ENCODE data around the gene FCRL2.

The FCRL2 gene

DNA sequence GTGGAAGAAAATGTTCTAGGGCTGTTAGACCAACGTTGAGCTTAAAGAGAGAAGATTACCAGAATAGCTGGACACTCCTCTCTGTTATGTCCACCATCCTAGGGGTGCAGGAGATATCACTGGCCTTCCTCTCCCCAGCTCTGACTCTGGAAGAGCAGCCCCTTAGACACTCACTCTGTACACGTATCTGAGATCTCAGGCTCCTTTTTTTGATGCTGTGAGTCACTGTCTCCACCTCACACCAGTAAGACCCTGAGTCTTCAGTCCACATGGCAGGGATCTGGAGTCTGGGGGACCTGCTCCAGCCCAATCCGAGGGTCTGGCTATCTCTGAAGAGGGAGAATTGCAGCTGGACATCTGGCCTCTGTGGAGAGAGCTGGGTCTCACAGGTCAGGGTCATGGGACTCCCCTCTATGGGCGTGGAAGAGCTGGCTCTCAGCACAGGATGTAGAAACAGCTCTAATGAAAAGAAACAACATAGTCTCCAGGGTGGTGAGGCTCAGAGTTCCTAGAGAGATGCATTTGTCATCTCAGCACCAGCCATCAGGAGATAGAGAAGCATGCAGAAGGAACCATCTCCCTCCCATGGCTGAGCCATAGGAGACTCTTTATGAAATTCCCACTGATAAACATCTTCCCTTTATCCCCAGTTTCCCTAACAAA, 79.8 kb downstream of the FCRL2 start:
- no peak for DNase-seq (ENCODE audit: extremely low read depth, low read depth)
- no peak for TF ChIP-seq CTCF (IDR thresholded peaks at IDR 0.05; ENCODE audit: low read depth, low read length, missing control alignments)
- no peak overlapping the region for H3K4me3 ChIP-seq (replicated peaks; ENCODE audit: low read depth, low read length)

All from HFF-Myc (cell line).